Astrocyte of the spinal cord (primary cell): ENCODE measurements around the gene PRND.

Source experiments
- DNase-seq: peaks from one replicate; pipeline ENCODE4 v3.0.0; 2011; ENCODE audit warnings: low read depth, low spot score
- H3K4me3 ChIP-seq: 2 replicates; pipeline ENCODE4 v1.5.1; 2011; ENCODE audit warnings: low read depth, mild to moderate bottlenecking, low read length, moderate library complexity
- CTCF ChIP-seq: IDR thresholded peaks from 2 replicates; pipeline ENCODE4 v1.5.1; 2012; ENCODE audit warnings: low read depth, mild to moderate bottlenecking, low read length, inconsistent platforms
- in situ Hi-C: cut with HindIII; loops from 2 replicates; pipeline ENCODE4 v1.10.0; 2017; ENCODE audit warnings: low sequenced_read_pairs

Gene PRND, protein sequence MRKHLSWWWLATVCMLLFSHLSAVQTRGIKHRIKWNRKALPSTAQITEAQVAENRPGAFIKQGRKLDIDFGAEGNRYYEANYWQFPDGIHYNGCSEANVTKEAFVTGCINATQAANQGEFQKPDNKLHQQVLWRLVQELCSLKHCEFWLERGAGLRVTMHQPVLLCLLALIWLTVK

GRCh38 chr20:4721719-4722118 is at the start of gene PRND:
PRND (plus strand) TSS chr20:4721909; CDS start chr20:4724552, 2,643 bp downstream.
- no peak within 1 kb of the TSS for H3K4me3 ChIP-seq
- TF ChIP-seq CTCF = no peak
- in situ Hi-C loops = no loop called here
- DNase-seq = no peak

DNA sequence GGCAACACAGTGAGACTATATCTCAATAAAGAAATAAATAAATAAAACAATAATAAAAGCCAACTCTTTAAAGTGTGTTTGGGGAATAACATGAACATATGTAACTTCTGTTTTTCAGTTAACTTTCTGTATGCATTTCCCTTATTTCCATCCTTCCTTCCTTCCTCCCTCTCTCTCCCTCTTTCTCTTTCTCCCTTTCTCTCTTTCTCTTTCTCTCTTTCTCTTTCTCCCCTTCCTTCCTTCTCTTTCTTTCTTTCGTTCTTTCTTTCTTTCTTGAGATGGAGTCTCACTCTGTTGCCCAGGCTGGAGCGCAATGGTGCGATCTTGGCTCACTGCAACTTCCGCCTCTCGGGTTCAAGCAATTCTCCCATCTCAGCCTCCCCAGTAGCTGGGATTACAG is 48.8 kb upstream of the PRND start:
- in situ Hi-C loops = no loop called here
- H3K4me3 ChIP-seq = no peak overlapping the region
- TF ChIP-seq CTCF = no peak
- DNase-seq = no peak

- no peak overlapping the region for H3K4me3 ChIP-seq
- no peak for DNase-seq
- in situ Hi-C loops = no loop called here
- TF ChIP-seq CTCF = no peak
These were observed 48.2 kb upstream of the PRND start for GRCh38 chr20:4673371-4674001.

- in situ Hi-C loops = no loop called here
- no peak overlapping the region for H3K4me3 ChIP-seq
- DNase-seq = no peak
- TF ChIP-seq CTCF = no peak
These were observed 47.0 kb upstream of the PRND start for GRCh38 chr20:4674672-4675071.

DNA sequence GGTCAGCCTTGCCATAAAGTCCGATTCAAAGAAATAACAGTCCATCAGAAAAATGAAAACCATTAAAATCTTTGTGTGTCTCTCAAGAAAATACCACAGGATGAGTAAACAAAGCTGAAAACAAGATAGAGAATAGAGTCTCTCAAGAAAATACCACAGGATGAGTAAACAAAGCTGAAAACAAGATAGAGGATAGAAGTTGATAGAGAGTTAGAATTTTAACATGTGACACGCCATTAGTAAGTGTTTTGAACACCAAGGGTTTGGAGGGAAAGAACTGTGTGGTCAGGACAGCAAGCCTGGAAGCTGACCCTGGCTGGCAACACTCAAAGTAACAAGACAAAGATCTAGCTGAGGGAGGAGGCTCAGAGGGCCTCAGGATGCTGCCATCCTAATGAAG is 43.9 kb upstream of the PRND start:
- DNase-seq = no peak
- in situ Hi-C loops = no loop called here

DNA sequence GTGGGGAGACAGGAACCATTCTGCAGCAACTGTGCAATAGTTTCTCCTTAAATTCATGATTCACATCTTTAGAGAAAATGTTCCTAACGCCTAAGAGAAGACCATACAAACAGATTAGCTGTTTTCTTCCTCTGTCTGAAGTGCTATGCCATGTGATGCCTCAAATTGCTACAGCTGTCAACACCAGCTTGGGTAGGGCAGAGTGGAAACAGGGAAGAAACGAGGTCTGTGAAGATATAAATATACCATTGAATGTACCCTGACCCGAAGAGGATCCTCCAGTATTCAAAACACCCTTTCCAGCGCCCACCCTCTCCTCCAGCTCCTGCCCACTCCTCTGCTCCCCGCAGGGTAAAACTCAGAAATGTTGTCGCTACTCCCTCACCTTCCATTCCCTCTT is 40.3 kb upstream of the PRND start:
- in situ Hi-C loops = no loop called here
- no peak for DNase-seq
- H3K4me3 ChIP-seq = no peak overlapping the region
- TF ChIP-seq CTCF = no peak

More for the DNA sequence above, 43.9 kb upstream of the PRND start:
- no peak for TF ChIP-seq CTCF
- no peak overlapping the region for H3K4me3 ChIP-seq
